Activated CD4-positive, alpha-beta memory T cell treated with anti-CD3 and anti-CD28 coated beads, Interleukin-2, amount 10 ng/mL, durations not matched to agents 7 days and 5 days (primary cell): ENCODE results near the gene RIN3. TPM values are rescaled to one million over a fixed set of nuclear protein-coding genes. Genes with fewer than 3 reads are reported as not detected.

ENCODE experiments used
- CTCF ChIA-PET: fragments of 350-600 bp; sonication (Branson Sonifier 250); formaldehyde crosslinking; loops from one replicate; lab custom pipeline; 2021; ENCODE audit warnings: antibody characterized with exemption, inconsistent platforms; lab: Charles Lee
- POLR2A ChIA-PET: fragments of 350-600 bp; sonication (Branson Sonifier 250); formaldehyde crosslinking; loops from one replicate; lab custom pipeline; 2021; ENCODE audit warnings: antibody characterized with exemption; lab: Charles Lee
- DNase-seq: peaks from one replicate; pipeline ENCODE4 v3.0.0-alpha.2; 2020
- H3K27ac Mint-ChIP-seq: one replicate; pipeline ENCODE4 v1.8.0; 2021; ENCODE audit warnings: mild to moderate bottlenecking, mixed read lengths
- H3K27me3 Mint-ChIP-seq: one replicate; pipeline ENCODE4 v1.8.0; 2021; ENCODE audit warnings: mixed read lengths
- H3K36me3 Mint-ChIP-seq: one replicate; pipeline ENCODE4 v1.8.0; 2021; ENCODE audit warnings: low read depth, mixed read lengths
- H3K4me1 Mint-ChIP-seq: one replicate; pipeline ENCODE4 v1.8.0; 2021; ENCODE audit warnings: mixed read lengths
- H3K4me3 Mint-ChIP-seq: one replicate; pipeline ENCODE4 v1.8.0; 2021; ENCODE audit warnings: mild to moderate bottlenecking, mixed read lengths
- H3K9me3 Mint-ChIP-seq: one replicate; pipeline ENCODE4 v1.8.0; 2021; ENCODE audit warnings: mixed read lengths
- total RNA-seq, 2 experiments: library from RNA; stranded (reverse); gene quantifications; one replicate each; pipeline ENCODE4 v1.2.3, GENCODE V29; 2021

Gene RIN3
- total RNA-seq, 2 experiments from 2014 or later, result 29.3 to 31.5 TPM

DNA sequence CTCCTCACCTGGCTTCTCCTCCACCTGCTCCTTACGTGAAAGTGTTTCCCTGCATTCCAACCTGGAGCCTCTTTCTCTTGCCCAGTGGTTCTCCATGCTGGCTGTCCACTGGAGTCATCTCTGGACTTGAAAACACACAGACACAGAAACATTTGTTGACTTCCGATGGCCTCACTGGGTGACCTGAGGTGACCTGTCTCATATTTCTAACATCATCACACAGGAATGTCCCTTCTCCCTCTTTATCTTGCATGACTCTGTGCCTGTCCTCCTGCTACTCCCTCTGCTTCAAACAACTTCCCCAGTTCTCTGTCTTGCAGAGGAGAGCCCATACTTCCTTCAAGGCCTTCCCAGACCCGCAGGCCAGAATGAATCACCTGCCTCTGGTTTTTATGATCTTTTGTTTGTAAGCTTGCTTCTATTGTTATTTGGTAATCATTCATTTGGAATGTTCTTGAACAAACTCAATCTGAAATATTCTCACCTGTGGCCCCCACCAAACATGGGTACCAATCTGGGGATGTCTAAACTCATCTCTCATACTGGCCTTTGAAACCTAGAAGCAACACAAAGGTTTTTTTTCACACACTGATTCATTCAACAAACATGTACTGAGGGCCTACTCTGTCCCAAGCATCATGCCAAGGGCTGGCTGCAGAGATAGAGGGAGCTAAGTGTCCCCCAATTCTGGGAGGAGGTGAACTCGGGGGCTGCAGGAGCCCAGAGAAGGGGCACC is 9.7 kb upstream of the RIN3 start:
- Mint-ChIP-seq H3K36me3 (no peaks in the 10 kb centered on the region), H3K4me1 (peaks cover 15% of the 10 kb centered on the region), H3K4me3 (no peak overlapping the region), H3K27ac (no peak overlapping the region), H3K9me3 (no peaks in the 10 kb centered on the region), H3K27me3 (peaks cover 25% of the 10 kb centered on the region)
- no peak for DNase-seq
- POLR2A ChIA-PET, result interaction anchor here (1.0 kb wide), 1 partner anchor 10 kb away, joined by 4 read pairs; the partner anchor contains the start of gene RIN3
- CTCF ChIA-PET, result no interaction called here

DNA sequence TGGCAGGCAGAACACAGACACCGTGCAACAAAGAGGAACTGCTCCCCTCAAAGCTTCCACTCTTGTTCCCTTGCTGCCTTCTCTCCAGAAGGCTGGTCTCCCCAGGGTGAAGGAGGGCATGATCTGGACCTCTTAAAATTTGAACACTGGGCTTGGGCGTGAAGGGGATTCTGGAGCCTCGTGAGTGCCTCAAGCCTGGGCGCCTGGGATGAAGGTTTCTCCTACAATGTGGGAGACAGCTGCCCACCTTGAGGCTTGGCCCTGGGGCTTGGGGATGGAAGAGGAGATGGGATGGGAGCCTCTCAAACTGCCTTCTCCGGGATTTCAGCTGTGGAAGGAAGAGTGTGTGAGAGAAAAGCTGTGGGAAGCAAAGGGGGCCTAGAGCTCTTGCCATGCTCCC is 7.8 kb upstream of the RIN3 start:
- ChIA-PET CTCF (no interaction called here), POLR2A (no interaction called here)
- DNase-seq, result no peak
- Mint-ChIP-seq H3K4me3 (no peak overlapping the region), H3K9me3 (no peaks in the 10 kb centered on the region), H3K27me3 (peaks cover 34% of the 10 kb centered on the region), H3K36me3 (no peaks in the 10 kb centered on the region), H3K4me1 (peaks cover 15% of the 10 kb centered on the region), H3K27ac (no peak overlapping the region)

DNA sequence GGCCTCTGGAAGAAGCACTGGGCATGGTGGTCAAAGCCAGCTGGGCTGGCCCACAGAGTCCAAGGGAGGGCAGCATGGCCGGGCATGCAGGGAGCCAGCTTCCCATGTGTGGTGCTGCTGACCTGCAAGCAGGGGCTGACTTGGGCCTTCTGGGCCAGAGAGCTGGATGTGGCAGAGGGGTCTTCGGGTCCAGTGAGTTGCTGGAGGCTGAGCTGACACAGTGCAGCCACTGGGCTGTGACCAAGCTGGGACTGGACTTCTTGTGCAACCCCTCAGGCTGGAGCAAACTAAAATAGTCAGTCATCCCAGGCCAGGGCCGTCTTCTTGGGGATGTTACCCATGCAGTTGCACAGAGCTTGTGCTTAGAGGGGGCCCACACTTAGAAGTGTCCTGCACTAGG is 7.3 kb upstream of the RIN3 start:
- Mint-ChIP-seq H3K36me3 (no peaks in the 10 kb centered on the region), H3K27ac (no peak overlapping the region), H3K4me1 (peaks cover 15% of the 10 kb centered on the region), H3K4me3 (no peak overlapping the region), H3K9me3 (no peaks in the 10 kb centered on the region), H3K27me3 (peaks cover 34% of the 10 kb centered on the region)
- DNase-seq, result no peak
- ChIA-PET CTCF (interaction anchor here (0.9 kb wide), 1 partner anchor 37 kb away, joined by 3 read pairs; no protein-coding TSS in a partner anchor), POLR2A (no interaction called here)

DNA sequence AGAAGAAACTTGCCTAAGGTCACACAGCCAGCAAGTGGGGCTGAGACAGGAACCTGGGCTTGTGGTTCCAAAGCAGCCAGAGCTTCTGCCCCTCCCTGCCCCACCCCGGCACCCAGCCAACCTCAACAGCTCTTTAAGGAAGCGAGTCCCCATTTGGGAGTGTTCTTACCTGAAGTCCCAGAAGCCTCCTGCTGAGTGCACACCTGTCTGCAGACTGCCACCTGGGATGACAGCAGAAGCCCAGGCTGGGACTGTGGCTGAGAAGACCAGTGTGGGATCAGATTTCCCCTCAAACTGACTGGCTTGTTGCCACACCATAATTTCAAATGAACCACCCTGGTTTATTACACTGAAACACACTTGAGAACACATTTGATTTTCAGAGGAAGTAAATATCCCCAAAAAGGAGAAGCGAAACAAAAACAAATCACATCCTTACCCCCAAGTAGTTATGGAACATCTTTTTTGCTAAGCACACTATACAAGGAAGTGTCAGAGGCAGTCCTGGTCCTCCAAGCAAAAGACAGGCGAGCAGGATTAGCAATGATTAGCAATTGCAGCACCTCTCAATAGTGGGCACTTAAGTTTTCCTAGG is 6.3 kb upstream of the RIN3 start:
- Mint-ChIP-seq H3K36me3 (no peaks in the 10 kb centered on the region), H3K27ac (no peak overlapping the region), H3K4me3 (no peak overlapping the region), H3K27me3 (peaks cover 35% of the 10 kb centered on the region), H3K9me3 (no peaks in the 10 kb centered on the region), H3K4me1 (peaks cover 16% of the 10 kb centered on the region)
- ChIA-PET CTCF (interaction anchor here (0.6 to 0.9 kb wide), 2 partner anchors 36 to 261 kb away, joined by 3 to 4 read pairs; no protein-coding TSS in a partner anchor), POLR2A (no interaction called here)
- DNase-seq, result peak; percentile 30

DNA sequence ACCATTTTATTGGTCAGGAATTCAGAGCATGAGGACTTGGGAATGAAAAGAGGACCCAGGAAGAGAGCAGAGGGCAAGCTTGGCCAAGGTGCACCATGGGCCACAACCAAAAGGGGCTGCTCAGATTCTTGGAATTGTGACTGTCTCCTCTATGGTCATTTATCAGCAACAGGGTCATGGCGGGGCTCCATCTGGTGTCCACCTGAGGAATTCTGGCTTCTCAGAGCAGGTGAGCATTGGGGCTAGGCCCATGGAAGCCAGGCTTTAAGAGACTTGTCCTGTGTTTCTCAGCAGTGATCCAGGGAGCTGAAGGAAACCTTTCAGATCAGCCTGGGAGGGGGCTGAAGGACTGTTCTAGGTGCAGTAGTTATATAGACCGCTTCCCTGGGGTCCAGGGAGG is 2.6 kb upstream of the RIN3 start:
- ChIA-PET CTCF (no interaction called here), POLR2A (no interaction called here)
- Mint-ChIP-seq H3K9me3 (no peaks in the 10 kb centered on the region), H3K4me3 (no peak overlapping the region), H3K27ac (no peak overlapping the region), H3K36me3 (no peaks in the 10 kb centered on the region), H3K4me1 (peaks cover 17% of the 10 kb centered on the region), H3K27me3 (peaks cover 39% of the 10 kb centered on the region)
- DNase-seq, result no peak

DNA sequence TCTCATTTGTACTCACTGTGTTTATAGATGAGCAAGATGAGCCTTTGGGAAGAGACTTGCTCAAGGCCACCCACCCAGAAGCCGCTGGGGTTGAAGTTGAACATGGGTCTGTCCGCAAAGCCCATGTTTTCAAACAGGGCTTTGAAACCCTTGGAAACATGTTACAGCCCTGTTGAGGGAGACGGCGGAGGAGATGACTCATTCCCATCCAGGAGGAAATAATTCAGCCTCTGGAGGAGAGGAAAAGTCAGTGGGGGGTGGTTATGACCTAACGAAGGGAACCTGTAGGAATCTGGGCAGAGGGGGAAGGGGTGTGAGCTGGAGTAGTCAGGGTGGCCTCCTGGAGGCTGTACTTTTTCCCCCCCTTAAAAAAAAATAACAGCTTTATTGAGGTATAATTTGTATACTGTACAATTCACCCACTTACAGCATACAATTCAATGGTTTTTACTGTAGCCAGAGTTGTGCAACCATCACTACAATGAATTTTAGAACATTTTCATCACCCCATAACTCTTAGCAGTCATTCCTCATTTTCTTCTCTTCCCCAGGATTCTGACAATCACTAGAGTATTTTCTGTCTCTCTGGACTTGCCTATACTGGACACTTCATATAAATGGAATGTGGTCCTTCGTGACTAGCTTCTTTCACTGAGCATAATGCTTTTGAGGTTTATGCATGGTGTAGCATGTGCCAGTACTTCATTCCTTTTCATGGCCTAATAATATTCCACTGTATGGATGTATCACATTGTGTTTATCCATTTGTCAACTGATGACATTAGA is 1.9 kb upstream of the RIN3 start:
- CTCF ChIA-PET, result no interaction called here
- Mint-ChIP-seq H3K27me3 (peaks cover 42% of the 10 kb centered on the region), H3K36me3 (no peaks in the 10 kb centered on the region), H3K27ac (no peak overlapping the region), H3K9me3 (no peaks in the 10 kb centered on the region), H3K4me1 (peaks cover 15% of the 10 kb centered on the region), H3K4me3 (no peak overlapping the region)
- POLR2A ChIA-PET, result no interaction called here
- DNase-seq, result no peak

- peaks cover 38% of the 10 kb centered on the region for H3K27me3 Mint-ChIP-seq
- no peaks in the 10 kb centered on the region for H3K36me3 Mint-ChIP-seq
- no peaks in the 10 kb centered on the region for H3K9me3 Mint-ChIP-seq
- ChIA-PET CTCF (no interaction called here), POLR2A (interaction anchor here (1.1 to 1.9 kb wide), 2 partner anchors 8 to 73 kb away, joined by 4 read pairs; no protein-coding TSS in a partner anchor)
- no peak for DNase-seq
- peaks cover 10% of the 10 kb centered on the region for H3K4me1 Mint-ChIP-seq
- H3K27ac Mint-ChIP-seq, result no peak overlapping the region
- H3K4me3 Mint-ChIP-seq, result peak overlapping the region; percentile 32
Observed at GRCh38 chr14:92512807-92513203, 776 bp upstream of the RIN3 start.

DNA sequence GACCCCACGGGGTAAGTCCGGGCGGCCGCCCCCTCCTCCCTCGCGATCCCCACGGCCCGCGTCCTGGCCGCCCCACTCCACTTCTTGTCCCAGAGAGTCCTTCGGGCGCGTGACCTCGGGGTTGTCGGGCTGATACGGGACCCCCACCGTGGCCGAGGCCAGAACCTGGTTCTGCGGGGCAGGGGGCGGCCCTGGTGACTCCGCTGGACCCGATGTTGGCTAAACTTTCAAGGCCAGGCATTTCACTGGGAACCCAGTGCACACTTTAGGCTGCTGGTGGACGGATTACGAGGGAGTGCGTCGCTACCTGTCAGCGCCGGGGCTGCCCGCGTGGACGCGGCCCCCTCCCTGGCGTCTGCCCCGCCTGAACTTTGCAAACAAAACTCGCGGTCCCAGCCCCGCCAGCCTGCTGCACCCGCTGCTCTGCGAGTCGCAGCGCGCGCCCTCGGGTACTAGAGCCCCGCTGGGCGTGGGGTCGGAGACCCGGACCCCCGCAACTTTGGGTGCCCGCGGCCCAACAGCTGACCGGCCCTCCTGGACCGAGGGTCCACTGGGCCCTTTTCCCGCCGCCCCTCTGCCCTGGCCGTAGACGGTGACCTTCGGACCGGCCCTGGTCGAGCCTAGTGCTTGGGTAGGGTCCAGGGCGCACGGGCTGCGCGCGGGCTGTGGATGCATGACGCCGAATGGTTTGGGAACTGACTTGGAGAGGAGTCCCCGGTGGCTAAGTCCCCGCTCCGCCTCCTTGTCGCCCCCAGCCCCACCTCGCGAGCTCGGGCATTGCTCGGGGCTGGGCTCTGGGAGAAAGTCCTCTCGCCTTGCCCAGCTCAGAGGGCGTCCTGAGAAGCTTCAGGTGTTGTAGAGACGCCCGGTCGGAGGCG is 624 bp downstream of the RIN3 start:
- H3K36me3 Mint-ChIP-seq, result no peaks in the 10 kb centered on the region
- H3K27ac Mint-ChIP-seq, result no peak overlapping the region
- DNase-seq, result no peak
- ChIA-PET POLR2A (interaction anchor here (1.1 to 1.9 kb wide), 3 partner anchors 9 to 71 kb away, joined by 3 to 4 read pairs (median 4); no protein-coding TSS in a partner anchor), CTCF (no interaction called here)
- H3K27me3 Mint-ChIP-seq, result peaks cover 33% of the 10 kb centered on the region
- no peaks in the 10 kb centered on the region for H3K9me3 Mint-ChIP-seq
- H3K4me1 Mint-ChIP-seq, result peaks cover 19% of the 10 kb centered on the region
- H3K4me3 Mint-ChIP-seq, result peak overlapping the region; percentile 67

- Mint-ChIP-seq H3K27me3 (peaks cover 25% of the 10 kb centered on the region), H3K27ac (no peak overlapping the region), H3K36me3 (no peaks in the 10 kb centered on the region), H3K4me1 (peaks cover 20% of the 10 kb centered on the region), H3K4me3 (peak overlapping the region; percentile 67), H3K9me3 (no peaks in the 10 kb centered on the region)
- ChIA-PET POLR2A (interaction anchor here (1.1 to 1.9 kb wide), 2 partner anchors 10 to 14 kb away, joined by 3 to 4 read pairs; no protein-coding TSS in a partner anchor), CTCF (interaction anchor here (1.0 kb wide), 1 partner anchor 114 kb away, joined by 3 read pairs; no protein-coding TSS in a partner anchor)
- DNase-seq, result no peak
Observed at GRCh38 chr14:92514844-92515514, 1.4 kb downstream of the RIN3 start.

- DNase-seq, result no peak
- Mint-ChIP-seq H3K4me3 (peak overlapping the region; percentile 67), H3K4me1 (peaks cover 20% of the 10 kb centered on the region), H3K27ac (no peak overlapping the region), H3K27me3 (peaks cover 24% of the 10 kb centered on the region), H3K36me3 (no peaks in the 10 kb centered on the region), H3K9me3 (no peaks in the 10 kb centered on the region)
- ChIA-PET POLR2A (no interaction called here), CTCF (interaction anchor here (1.0 kb wide), 1 partner anchor 115 kb away, joined by 3 read pairs; no protein-coding TSS in a partner anchor)
Observed at GRCh38 chr14:92515546-92516343, 2.2 kb downstream of the RIN3 start.

DNA sequence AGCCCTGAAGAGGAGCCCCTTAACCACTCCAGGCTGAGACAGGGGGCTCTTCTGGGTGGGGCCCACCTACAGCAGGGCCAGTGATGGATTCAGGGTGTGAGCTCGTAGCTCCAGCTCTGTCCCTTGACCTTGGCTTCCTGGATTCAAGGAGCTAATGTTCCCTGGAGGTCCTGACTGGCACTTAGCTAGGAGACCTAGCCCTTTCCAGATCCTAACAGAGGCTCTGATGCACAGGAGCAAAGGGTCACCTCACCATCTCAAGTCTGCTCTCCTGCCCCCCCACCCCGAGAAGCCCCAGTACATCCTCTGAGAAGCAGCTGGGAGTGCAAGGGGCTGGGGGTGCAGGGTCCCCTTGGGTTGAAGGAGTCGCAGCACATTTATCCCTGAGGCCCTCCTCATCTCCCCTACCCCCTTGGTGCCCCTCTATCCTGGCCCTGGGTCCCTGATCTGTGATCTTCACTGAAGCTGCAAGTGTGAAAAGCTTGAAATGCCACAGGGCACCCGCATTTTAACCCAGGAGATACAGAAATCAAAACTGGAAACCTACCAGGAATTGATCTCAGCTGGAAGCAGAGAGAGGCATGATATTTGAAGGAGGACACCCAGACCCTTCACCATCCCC is 2.9 kb downstream of the RIN3 start:
- Mint-ChIP-seq H3K4me3 (no peak overlapping the region), H3K4me1 (peaks cover 20% of the 10 kb centered on the region), H3K9me3 (peaks cover 1% of the 10 kb centered on the region), H3K36me3 (no peaks in the 10 kb centered on the region), H3K27me3 (peaks cover 23% of the 10 kb centered on the region), H3K27ac (no peak overlapping the region)
- ChIA-PET CTCF (interaction anchor here (1.4 kb wide), 1 partner anchor 170 kb away, joined by 4 read pairs; no protein-coding TSS in a partner anchor), POLR2A (no interaction called here)
- DNase-seq, result no peak
